Measurements from ENCODE around the gene ALG8.

Gene ALG8

GRCh38 chr11:78168539-78169477 lies 29.4 kb upstream of the ALG8 start:
- Mint-ChIP-seq H3K36me3 (ENCODE audit: low read depth) (peaks cover 5% of the 10 kb centered on the region), H3K4me3 (no peak overlapping the region), H3K27ac (no peak overlapping the region), H3K9me3 (no peaks in the 10 kb centered on the region), H3K4me1 (ENCODE audit: low read depth) (no peaks in the 10 kb centered on the region), H3K27me3 (ENCODE audit: low read depth) (no peaks in the 10 kb centered on the region)
- DNase-seq (ENCODE audit: low spot score), result no peak

- no peak for DNase-seq (ENCODE audit: low spot score)
- no peaks in the 10 kb centered on the region for H3K27me3 Mint-ChIP-seq (ENCODE audit: low read depth)
- no peak overlapping the region for H3K4me3 Mint-ChIP-seq
- H3K36me3 Mint-ChIP-seq (ENCODE audit: low read depth), result no peaks in the 10 kb centered on the region
- H3K4me1 Mint-ChIP-seq (ENCODE audit: low read depth), result no peaks in the 10 kb centered on the region
- no peaks in the 10 kb centered on the region for H3K9me3 Mint-ChIP-seq
- no peak overlapping the region for H3K27ac Mint-ChIP-seq
Measured at GRCh38 chr11:78166855-78167469, 27.5 kb upstream of the ALG8 start.

DNA sequence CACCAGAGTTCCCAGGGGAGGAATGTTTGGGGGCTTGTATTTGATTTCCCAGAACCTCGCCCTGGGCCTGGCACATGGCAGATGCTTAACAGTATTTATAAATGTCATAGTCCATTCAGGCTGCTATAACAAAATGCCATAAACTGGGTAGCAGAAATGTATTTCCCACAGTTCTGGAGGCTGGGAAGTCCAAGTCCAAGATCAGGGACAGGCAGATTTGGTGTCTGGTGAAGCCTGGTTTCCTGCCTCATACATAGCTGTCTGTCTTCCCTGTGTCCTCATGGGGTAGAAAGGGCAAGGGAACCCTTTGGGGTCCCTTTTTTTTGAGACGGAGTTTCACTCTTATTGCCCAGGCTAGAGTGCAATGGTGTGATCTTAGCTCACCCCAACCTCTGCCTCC lies 25.0 kb upstream of the ALG8 start:
- H3K36me3 Mint-ChIP-seq (ENCODE audit: low read depth), result no peaks in the 10 kb centered on the region
- H3K27me3 Mint-ChIP-seq (ENCODE audit: low read depth), result no peaks in the 10 kb centered on the region
- no peaks in the 10 kb centered on the region for H3K9me3 Mint-ChIP-seq
- H3K4me3 Mint-ChIP-seq, result no peak overlapping the region
- H3K4me1 Mint-ChIP-seq (ENCODE audit: low read depth), result no peaks in the 10 kb centered on the region
- no peak overlapping the region for H3K27ac Mint-ChIP-seq
- DNase-seq (ENCODE audit: low spot score), result no peak

DNA sequence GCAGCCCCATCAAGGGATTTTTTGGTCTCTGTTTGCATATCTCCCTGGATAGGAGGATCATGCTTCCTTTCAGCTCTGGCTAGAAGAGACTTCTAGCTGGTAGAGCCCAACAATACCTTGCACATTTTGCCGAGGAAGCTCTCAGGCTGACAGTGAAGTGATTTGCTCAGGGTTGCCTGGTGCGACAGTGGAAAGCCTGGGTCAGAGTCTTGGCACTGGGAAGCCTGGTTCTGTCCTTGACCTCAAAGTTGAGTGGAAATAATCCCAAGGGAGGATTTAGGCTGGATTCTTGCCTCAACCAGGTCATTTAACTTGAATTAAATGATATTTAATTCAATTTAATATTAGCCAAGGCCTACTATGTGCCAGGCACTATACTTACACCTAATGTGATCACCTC lies 24.4 kb upstream of the ALG8 start:
- Mint-ChIP-seq H3K36me3 (ENCODE audit: low read depth) (no peaks in the 10 kb centered on the region), H3K27ac (no peak overlapping the region), H3K4me1 (ENCODE audit: low read depth) (no peaks in the 10 kb centered on the region), H3K4me3 (no peak overlapping the region), H3K27me3 (ENCODE audit: low read depth) (no peaks in the 10 kb centered on the region), H3K9me3 (no peaks in the 10 kb centered on the region)
- no peak for DNase-seq (ENCODE audit: low spot score)

- no peaks in the 10 kb centered on the region for H3K4me1 Mint-ChIP-seq (ENCODE audit: low read depth)
- H3K4me3 Mint-ChIP-seq, result no peak overlapping the region
- no peaks in the 10 kb centered on the region for H3K36me3 Mint-ChIP-seq (ENCODE audit: low read depth)
- H3K27me3 Mint-ChIP-seq (ENCODE audit: low read depth), result no peaks in the 10 kb centered on the region
- no peaks in the 10 kb centered on the region for H3K9me3 Mint-ChIP-seq
- H3K27ac Mint-ChIP-seq, result no peak overlapping the region
- DNase-seq (ENCODE audit: low spot score), result no peak
Measured at GRCh38 chr11:78161962-78162371, 22.5 kb upstream of the ALG8 start.

DNA sequence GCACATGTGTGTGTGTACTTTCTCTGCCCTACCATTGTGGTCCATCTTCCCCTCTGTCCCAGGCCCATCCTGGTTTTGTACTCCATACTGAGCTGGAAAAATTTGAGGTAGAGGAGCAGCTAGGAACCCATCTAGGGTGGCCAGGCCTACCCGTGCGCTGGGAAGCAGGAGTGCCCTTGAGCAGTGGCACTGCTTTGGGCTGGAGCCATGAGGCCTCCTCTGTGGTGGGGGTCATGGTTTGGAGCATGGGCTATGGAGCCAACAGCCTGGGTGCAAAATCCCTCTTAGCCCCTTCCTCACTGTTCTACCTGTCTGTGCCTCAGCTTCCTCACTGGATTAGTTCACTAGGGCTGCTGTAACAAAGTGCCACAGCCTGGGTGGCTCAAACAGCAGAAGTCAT lies 21.9 kb upstream of the ALG8 start:
- Mint-ChIP-seq H3K9me3 (no peaks in the 10 kb centered on the region), H3K4me1 (ENCODE audit: low read depth) (no peaks in the 10 kb centered on the region), H3K4me3 (no peak overlapping the region), H3K27ac (no peak overlapping the region), H3K36me3 (ENCODE audit: low read depth) (no peaks in the 10 kb centered on the region), H3K27me3 (ENCODE audit: low read depth) (no peaks in the 10 kb centered on the region)
- DNase-seq (ENCODE audit: low spot score), result no peak

DNA sequence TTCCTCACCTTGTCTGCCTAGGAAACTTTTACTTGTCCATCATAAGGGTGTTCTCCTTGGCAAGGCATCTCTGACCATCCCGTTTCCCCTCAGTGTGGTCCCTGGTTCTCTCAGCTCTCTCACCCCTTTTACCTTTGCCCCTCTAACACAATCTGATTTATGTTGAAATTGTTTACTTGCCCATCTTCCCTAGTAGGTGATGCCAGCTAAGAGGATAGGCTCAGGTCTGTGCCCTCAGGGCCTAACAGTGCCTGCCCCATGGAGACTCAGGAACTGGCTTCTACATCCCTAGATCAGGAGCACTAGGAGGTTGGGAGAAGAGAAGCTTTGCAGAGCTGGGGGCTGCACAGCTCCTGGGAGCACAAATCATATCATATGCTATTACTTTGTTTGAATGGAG lies 21.1 kb upstream of the ALG8 start:
- no peaks in the 10 kb centered on the region for H3K36me3 Mint-ChIP-seq (ENCODE audit: low read depth)
- no peaks in the 10 kb centered on the region for H3K4me1 Mint-ChIP-seq (ENCODE audit: low read depth)
- H3K27me3 Mint-ChIP-seq (ENCODE audit: low read depth), result no peaks in the 10 kb centered on the region
- H3K4me3 Mint-ChIP-seq, result no peak overlapping the region
- no peak for DNase-seq (ENCODE audit: low spot score)
- H3K27ac Mint-ChIP-seq, result no peak overlapping the region
- H3K9me3 Mint-ChIP-seq, result no peaks in the 10 kb centered on the region

DNA sequence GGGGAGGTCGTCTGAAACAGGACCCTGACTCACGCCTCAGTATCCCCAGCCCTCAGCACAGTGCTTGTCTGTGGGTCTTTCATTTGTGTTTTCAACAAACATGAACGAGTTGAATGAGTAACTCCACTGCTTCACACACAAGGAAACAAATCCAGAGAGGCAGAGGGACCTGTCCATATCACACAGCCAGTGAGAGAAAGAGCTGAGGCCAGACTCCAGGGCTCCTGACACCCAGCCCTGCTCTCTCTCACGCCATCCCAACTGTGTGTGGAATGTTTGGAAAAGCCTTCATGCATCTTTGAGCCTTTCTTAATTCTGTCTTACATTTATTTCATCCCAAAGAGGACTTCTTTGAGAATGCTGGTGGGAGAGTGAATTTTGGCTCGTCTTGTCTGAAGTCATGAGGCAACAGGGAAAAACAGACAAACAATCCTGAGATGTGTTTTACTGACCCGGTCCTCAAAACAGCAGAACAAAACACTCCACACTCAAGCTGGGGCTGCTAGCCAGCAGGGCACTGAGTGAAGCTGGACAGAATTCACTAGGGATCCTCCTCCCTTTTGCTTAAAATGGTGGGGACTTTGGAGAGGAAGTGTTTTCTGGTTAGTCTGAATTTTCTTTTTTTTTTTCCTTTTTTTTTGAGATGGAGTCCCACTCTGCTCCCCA lies 19.7 kb upstream of the ALG8 start:
- Mint-ChIP-seq H3K4me1 (ENCODE audit: low read depth) (no peaks in the 10 kb centered on the region), H3K27me3 (ENCODE audit: low read depth) (no peaks in the 10 kb centered on the region), H3K27ac (no peak overlapping the region), H3K9me3 (no peaks in the 10 kb centered on the region), H3K4me3 (no peak overlapping the region), H3K36me3 (ENCODE audit: low read depth) (no peaks in the 10 kb centered on the region)
- DNase-seq (ENCODE audit: low spot score), result no peak

GRCh38 chr11:78156127-78156844 lies 16.9 kb upstream of the ALG8 start:
- DNase-seq (ENCODE audit: low spot score), result no peak
- H3K4me3 Mint-ChIP-seq, result no peak overlapping the region
- no peaks in the 10 kb centered on the region for H3K9me3 Mint-ChIP-seq
- H3K27me3 Mint-ChIP-seq (ENCODE audit: low read depth), result no peaks in the 10 kb centered on the region
- H3K36me3 Mint-ChIP-seq (ENCODE audit: low read depth), result peaks cover under 1% of the 10 kb centered on the region
- H3K4me1 Mint-ChIP-seq (ENCODE audit: low read depth), result no peaks in the 10 kb centered on the region
- no peak overlapping the region for H3K27ac Mint-ChIP-seq

DNA sequence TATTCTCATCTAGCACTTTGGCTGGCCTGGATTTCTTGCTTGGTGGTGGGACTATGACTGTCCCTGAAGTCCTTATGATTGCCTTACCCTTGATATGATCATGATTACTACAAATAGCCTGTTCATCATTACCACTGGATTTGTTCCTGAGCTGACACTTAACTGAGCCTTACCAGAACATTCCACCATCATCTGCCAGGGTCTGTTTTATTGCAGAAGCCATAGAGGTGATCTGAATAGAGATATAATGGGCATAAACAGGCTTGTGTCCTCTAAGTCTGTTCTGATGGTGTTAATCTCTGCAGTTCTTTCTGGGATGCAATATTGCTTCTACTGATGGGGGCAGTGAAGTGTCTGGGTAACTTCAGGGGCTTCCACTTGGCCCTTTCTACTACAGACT lies 12.4 kb upstream of the ALG8 start:
- Mint-ChIP-seq H3K27ac (no peak overlapping the region), H3K4me3 (no peak overlapping the region), H3K4me1 (ENCODE audit: low read depth) (peaks cover 2% of the 10 kb centered on the region), H3K9me3 (no peaks in the 10 kb centered on the region), H3K27me3 (ENCODE audit: low read depth) (no peaks in the 10 kb centered on the region), H3K36me3 (ENCODE audit: low read depth) (peaks cover 3% of the 10 kb centered on the region)
- no peak for DNase-seq (ENCODE audit: low spot score)

DNA sequence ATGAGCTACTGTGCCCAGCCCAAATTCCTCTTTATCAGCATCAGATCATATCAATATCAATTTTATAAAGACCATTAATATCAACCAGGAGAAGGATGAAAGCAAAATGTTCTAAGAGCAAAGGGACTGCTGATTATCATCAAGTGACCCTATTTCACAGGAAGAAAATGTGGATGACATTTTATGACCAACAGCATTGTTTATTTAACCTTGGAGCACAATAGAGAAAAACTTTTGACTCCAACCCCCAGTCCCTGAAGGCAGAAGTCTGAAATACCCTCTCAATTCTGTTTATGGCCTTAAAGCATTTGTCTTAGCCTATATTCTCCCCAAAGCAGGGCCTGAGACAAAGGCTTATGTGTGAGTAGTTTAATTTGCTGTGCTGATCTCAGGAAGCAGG lies 11.3 kb upstream of the ALG8 start:
- H3K27me3 Mint-ChIP-seq (ENCODE audit: low read depth), result no peaks in the 10 kb centered on the region
- H3K4me3 Mint-ChIP-seq, result no peak overlapping the region
- no peak overlapping the region for H3K27ac Mint-ChIP-seq
- DNase-seq (ENCODE audit: low spot score), result no peak
- H3K9me3 Mint-ChIP-seq, result no peaks in the 10 kb centered on the region
- H3K36me3 Mint-ChIP-seq (ENCODE audit: low read depth), result peaks cover 3% of the 10 kb centered on the region
- peaks cover 2% of the 10 kb centered on the region for H3K4me1 Mint-ChIP-seq (ENCODE audit: low read depth)

DNA sequence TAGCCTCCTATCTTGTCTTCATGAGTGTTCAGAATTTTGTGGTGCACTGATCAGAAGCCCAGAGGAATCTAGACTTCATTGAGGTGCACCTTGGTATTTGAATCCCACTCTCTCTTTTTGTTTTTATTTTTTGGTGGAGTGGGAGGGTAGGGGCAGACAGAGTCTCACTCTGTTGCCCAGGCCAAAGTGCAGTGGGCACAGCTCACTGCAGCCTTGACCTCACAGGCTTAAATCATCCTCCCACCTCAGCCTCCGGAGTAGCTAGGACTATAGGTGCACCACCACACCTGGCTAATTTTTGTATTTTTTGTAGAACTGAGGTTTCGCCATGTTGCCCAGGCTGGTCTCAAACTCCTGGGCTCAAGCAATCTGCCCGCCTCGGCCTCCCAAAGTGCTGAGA lies 10.9 kb upstream of the ALG8 start:
- no peak overlapping the region for H3K4me3 Mint-ChIP-seq
- H3K9me3 Mint-ChIP-seq, result no peaks in the 10 kb centered on the region
- H3K36me3 Mint-ChIP-seq (ENCODE audit: low read depth), result peaks cover 3% of the 10 kb centered on the region
- peaks cover 2% of the 10 kb centered on the region for H3K4me1 Mint-ChIP-seq (ENCODE audit: low read depth)
- no peaks in the 10 kb centered on the region for H3K27me3 Mint-ChIP-seq (ENCODE audit: low read depth)
- DNase-seq (ENCODE audit: low spot score), result no peak
- no peak overlapping the region for H3K27ac Mint-ChIP-seq

DNA sequence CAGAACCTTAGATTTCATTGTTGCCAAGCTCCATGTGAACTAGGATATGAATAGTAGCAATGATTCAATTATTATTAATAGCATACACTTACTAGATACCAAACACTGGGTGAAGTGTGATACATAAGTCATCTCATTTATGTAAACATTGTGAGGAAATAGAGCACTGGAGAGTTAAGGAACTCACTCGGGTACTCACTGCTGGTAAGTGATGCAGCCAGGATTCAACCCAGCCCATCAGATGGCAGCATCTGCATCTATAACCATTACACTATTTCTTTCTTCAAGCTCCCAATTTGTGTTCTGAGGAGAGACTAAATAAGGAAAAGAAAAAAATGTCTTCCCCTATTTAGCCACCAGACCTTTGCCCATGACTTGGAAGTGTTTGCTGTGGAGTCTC lies 10.2 kb upstream of the ALG8 start:
- DNase-seq (ENCODE audit: low spot score), result no peak
- Mint-ChIP-seq H3K9me3 (no peaks in the 10 kb centered on the region), H3K27ac (no peak overlapping the region), H3K4me1 (ENCODE audit: low read depth) (peaks cover 2% of the 10 kb centered on the region), H3K27me3 (ENCODE audit: low read depth) (no peaks in the 10 kb centered on the region), H3K4me3 (no peak overlapping the region), H3K36me3 (ENCODE audit: low read depth) (peaks cover 3% of the 10 kb centered on the region)

- Mint-ChIP-seq H3K27ac (no peak overlapping the region), H3K27me3 (ENCODE audit: low read depth) (no peaks in the 10 kb centered on the region), H3K36me3 (ENCODE audit: low read depth) (peaks cover 7% of the 10 kb centered on the region), H3K4me3 (no peak overlapping the region), H3K4me1 (ENCODE audit: low read depth) (peaks cover 6% of the 10 kb centered on the region), H3K9me3 (no peaks in the 10 kb centered on the region)
- DNase-seq (ENCODE audit: low spot score), result no peak
Measured at GRCh38 chr11:78147807-78148206, 8.4 kb upstream of the ALG8 start.
